Prostate gland (tissue), 2 donors: ENCODE measurements around the gene ZFYVE27. TPM values are rescaled to one million over a fixed set of nuclear protein-coding genes. Genes with fewer than 3 reads are reported as not detected.

Source experiments
- DNase-seq: peaks from one replicate; pipeline ENCODE4 v3.0.0-alpha.2; 2019; ENCODE audit warnings: low spot score
- H3K27ac ChIP-seq, 2 donors: fragments of 200-600 bp; sonication (generic); 2 replicates each; pipeline ENCODE4 v1.5.1; 2017 to 2019
- H3K27me3 ChIP-seq: fragments of 200-600 bp; sonication (generic); replicated peaks from 2 replicates; pipeline ENCODE4 v1.5.1; 2019; ENCODE audit not compliant: insufficient read depth
- H3K36me3 ChIP-seq, 2 donors: fragments of 200-600 bp; sonication (generic); 1 replicate in 1 of 2; 2 replicates in 1 of 2; pipeline versions ENCODE4 v1.5.1 to v1.8.1; 2017 to 2019
- H3K4me1 ChIP-seq: fragments of 200-600 bp; sonication (generic); replicated peaks from 2 replicates; pipeline ENCODE4 v1.5.1; 2019
- H3K4me3 ChIP-seq, 2 donors: fragments of 200-600 bp; sonication (generic); 2 replicates each; pipeline ENCODE4 v1.5.1; 2017 to 2019
- H3K9me3 ChIP-seq: fragments of 200-600 bp; sonication (generic); 2 replicates; pipeline ENCODE4 v1.5.1; 2017
- CTCF ChIP-seq, 4 experiments: fragments of 200-600 bp in 2 of 4; fragments of 450-650 bp in 2 of 4; sonication (generic) in 2 of 4; IDR thresholded peaks; 1 replicate in 3 of 4; 2 replicates in 1 of 4; pipeline ENCODE4 v1.5.1; 2016 to 2019; ENCODE audit warnings: antibody characterized with exemption in 4 of 4, mild to moderate bottlenecking in 2 of 4, moderate library complexity in 2 of 4
- POLR2A ChIP-seq: fragments of 450-650 bp; IDR thresholded peaks from one replicate; pipeline ENCODE4 v1.6.1; 2016; ENCODE audit warnings: antibody characterized with exemption, mild to moderate bottlenecking
- POLR2AphosphoS5 ChIP-seq: sonication (generic); formaldehyde crosslinking; IDR thresholded peaks from one replicate; pipeline ENCODE4 v1.6.1; 2017; ENCODE audit warnings: antibody characterized with exemption
- WGBS: methylation state at CpG from one replicate; pipeline ENCODE4 v1.1.5; 2018; 5-methylcytosine and 5-hydroxymethylcytosine counted together
- intact Hi-C: fragments of 100-400 bp; cut with DNase I; formaldehyde crosslinking; loops from one replicate; pipeline ENCODE4 v1.14.2; 2022
- total RNA-seq, 2 donors: library from RNA; depleted of rRNA; stranded (reverse); fragments of >200 nt; gene quantifications; one replicate each; pipeline ENCODE4 v1.1.0, GENCODE V29; 2016

Gene ZFYVE27
- total RNA-seq, 2 donors from 2014 or later: 15.3 to 41.4 TPM

- Histone ChIP-seq H3K27ac (no peak overlapping the region), H3K4me3 (no peak overlapping the region), H3K4me1 (no peaks in the 10 kb centered on the region), H3K36me3 (no peaks in the 10 kb centered on the region), H3K9me3 (no peaks in the 10 kb centered on the region), H3K27me3 (no peaks in the 10 kb centered on the region)
- peak; percentile 71 for DNase-seq
- intact Hi-C loops: loop anchor here (5.0 kb wide), 1 partner anchor 54 kb away; no protein-coding TSS in a partner anchor
- no peak for TF ChIP-seq POLR2A
- TF ChIP-seq POLR2AphosphoS5: peak; percentile 68
- peak; percentile 51 to 93 (median 82) for TF ChIP-seq CTCF (IDR thresholded peaks at IDR 0.05)
- 67% methylated on average over 9 of the region's 9 CpGs for WGBS
Measured at GRCh38 chr10:97731346-97732051, 5.4 kb upstream of the ZFYVE27 start.

GRCh38 chr10:97732052-97732359 is 4.9 kb upstream of the ZFYVE27 start:
- no peaks in the 10 kb centered on the region for H3K9me3 ChIP-seq
- no peak for TF ChIP-seq POLR2AphosphoS5
- 71% methylated on average over 4 of the region's 4 CpGs for WGBS
- no peaks in the 10 kb centered on the region for H3K27me3 ChIP-seq
- no peak overlapping the region for H3K27ac ChIP-seq
- intact Hi-C loops: loop anchor here (5.0 kb wide), 1 partner anchor 55 kb away; no protein-coding TSS in a partner anchor
- no peak for DNase-seq
- H3K36me3 ChIP-seq: no peaks in the 10 kb centered on the region
- no peak overlapping the region for H3K4me3 ChIP-seq
- H3K4me1 ChIP-seq: no peaks in the 10 kb centered on the region

- Histone ChIP-seq H3K36me3 (no peaks in the 10 kb centered on the region), H3K9me3 (no peaks in the 10 kb centered on the region), H3K27me3 (no peaks in the 10 kb centered on the region), H3K4me3 (no peak overlapping the region), H3K27ac (no peak overlapping the region), H3K4me1 (no peaks in the 10 kb centered on the region)
- intact Hi-C loops: loop anchor here (5.0 kb wide), 1 partner anchor 56 kb away; no protein-coding TSS in a partner anchor
- TF ChIP-seq CTCF (IDR thresholded peaks at IDR 0.05): no peak
- TF ChIP-seq POLR2AphosphoS5: no peak
- no peak for TF ChIP-seq POLR2A
- 85% methylated on average over 5 of the region's 5 CpGs for WGBS
- no peak for DNase-seq
Measured at GRCh38 chr10:97733256-97733655, 3.7 kb upstream of the ZFYVE27 start.

- Histone ChIP-seq H3K9me3 (no peaks in the 10 kb centered on the region), H3K4me3 (no peak overlapping the region), H3K27me3 (no peaks in the 10 kb centered on the region), H3K4me1 (no peaks in the 10 kb centered on the region), H3K27ac (no peak overlapping the region), H3K36me3 (no peaks in the 10 kb centered on the region)
- TF ChIP-seq CTCF (IDR thresholded peaks at IDR 0.05): no peak
- no peak for TF ChIP-seq POLR2AphosphoS5
- intact Hi-C loops: loop anchor here (5.0 kb wide), 1 partner anchor 57 kb away; no protein-coding TSS in a partner anchor
- 83% methylated on average over 6 of the region's 6 CpGs for WGBS
- no peak for DNase-seq
Measured at GRCh38 chr10:97734021-97734420, 2.9 kb upstream of the ZFYVE27 start.

GRCh38 chr10:97736403-97736901 is 476 bp upstream of the ZFYVE27 start:
- Histone ChIP-seq H3K9me3 (no peaks in the 10 kb centered on the region), H3K36me3 (no peaks in the 10 kb centered on the region), H3K27me3 (no peaks in the 10 kb centered on the region), H3K4me3 (peak overlapping the region in 1 of 2 donors; percentile 81), H3K4me1 (no peaks in the 10 kb centered on the region), H3K27ac (peak overlapping the region; percentile 74 to 83)
- intact Hi-C loops: no loop called here
- whole genome bisulfite sequencing: 70% methylated on average over 13 of the region's 13 CpGs
- no peak for TF ChIP-seq POLR2A
- TF ChIP-seq POLR2AphosphoS5: no peak
- no peak for TF ChIP-seq CTCF (IDR thresholded peaks at IDR 0.05)
- DNase-seq: no peak
